HPDE6-E6E7 (cell line): ENCODE data around the gene CRYBA1.
A peak's percentile ranks its signal among the peaks of the same experiment; 100 is the strongest.

Experiments
- DNase-seq: peaks from one replicate; pipeline ENCODE4 v3.0.0; 2011; ENCODE audit warnings: missing footprints; ENCODE audit errors: extremely low spot score

The CRYBA1 gene

DNA sequence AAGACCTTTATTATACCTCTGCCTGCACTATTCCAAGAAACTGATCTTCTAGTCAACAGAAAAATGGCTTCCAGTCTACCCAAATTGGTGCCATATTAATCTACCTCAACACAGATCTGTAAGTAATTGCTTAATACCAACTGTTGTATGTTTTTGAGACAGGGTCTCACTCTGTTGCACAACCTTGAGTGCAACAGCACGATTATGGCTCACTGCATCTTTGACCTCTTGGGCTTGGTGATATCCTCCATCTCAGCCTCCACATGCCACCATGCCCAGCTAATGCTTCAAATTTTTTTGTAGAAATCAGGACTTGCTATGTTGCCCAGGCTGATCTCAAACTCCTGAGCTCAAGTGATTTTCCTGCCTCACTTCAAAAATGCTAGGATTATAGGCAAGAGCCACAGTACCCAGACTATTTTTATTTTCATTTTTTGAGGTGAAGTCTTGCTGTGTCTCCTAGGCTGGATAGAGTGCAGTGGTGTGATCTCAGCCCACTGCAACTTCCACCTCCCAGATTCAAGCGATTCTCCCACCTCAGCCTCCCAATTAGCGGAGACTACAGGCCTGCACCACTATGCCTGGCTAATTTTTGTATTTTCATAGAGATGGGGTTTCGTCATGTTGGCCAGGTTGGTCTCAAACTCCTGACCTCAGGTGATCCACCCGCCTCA is 32.9 kb downstream of the CRYBA1 start:
- DNase-seq = no peak

GRCh38 chr17:29283496-29283895 is 36.8 kb downstream of the CRYBA1 start:
- no peak for DNase-seq

DNA sequence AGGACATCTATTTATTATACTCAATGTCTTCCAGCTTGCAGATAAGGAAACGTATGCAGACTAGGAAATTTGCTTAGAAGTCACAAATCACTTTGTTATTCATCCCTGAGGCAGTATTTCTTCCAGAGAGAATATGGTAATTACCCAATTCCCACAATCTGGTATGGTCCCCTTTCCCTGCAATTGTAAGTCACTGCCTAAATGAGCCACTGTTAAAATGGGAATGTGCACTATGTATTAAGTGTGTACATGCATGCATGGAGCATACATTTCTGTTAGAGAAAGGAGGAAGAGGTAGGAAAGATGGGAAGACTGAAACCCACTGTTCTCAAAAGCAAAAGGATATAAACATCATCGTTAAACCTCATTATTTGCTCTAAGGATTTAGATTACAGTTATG is 37.3 kb downstream of the CRYBA1 start:
- no peak for DNase-seq

DNA sequence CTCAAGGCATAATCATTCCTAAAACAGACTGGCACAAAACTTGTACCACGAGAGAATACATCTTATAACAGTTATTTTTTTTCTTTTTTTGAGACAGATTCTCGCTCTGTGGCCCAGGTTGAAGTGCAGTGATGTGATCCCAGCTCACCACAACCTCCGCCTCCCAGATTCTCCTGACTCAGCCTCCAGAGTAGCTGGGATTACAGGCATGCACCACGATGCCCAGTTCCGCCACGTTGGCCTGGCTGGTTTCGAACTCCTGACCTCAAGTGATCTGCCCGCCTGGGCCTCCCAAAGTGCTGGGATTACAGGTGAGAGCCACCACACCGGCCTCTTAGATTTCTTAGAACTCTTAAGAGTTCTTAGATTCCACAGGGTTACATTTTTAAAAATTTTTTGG is 43.2 kb downstream of the CRYBA1 start:
- no peak for DNase-seq

- peak; percentile 8 for DNase-seq
Observed at GRCh38 chr17:29291163-29291752, 44.6 kb downstream of the CRYBA1 start.

- peak; percentile 12 for DNase-seq
Observed at GRCh38 chr17:29292071-29292991, 45.7 kb downstream of the CRYBA1 start.

DNA sequence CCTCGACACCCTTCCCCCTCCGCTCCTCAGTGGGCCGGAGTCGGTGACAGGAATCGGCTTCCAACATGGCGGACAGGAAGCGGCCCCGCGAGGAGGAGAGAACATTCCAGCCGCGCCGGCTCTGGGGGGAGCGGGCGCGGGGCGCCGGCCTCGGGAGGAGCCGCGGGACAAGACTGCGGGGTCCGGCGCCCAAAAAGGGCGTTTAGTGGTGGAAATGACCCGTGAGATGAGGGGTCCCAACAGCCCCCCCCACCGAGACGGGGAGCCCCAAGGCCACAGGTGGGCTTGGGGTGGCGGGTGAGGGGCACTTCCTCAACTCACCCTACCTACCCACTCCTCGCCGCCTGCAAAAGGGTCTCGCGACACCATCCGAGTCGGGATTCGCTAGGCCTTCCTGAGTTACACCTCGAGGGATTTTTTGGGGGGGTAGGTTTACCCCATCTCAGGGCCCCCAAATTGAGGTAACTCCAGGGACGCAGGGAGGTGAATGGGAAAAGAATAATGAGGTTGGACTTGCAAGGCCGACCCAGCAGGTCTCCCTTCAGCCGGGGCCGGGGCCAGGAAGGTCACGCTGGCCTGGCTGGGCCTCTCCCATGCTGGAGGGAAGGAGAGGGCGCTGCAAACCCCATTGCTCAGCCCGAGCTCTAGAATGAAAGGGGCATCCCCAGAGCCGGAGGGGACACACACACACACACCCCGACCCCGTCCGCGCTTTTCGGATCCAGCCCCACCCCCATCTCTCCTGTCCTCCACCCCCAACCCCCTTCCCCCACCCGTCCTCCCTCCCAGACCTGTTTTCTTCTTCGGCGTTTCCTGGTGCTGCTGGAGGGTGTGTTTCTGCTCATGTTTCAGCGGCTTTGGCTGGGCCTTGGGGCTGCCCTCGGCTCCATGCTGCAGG is 46.6 kb downstream of the CRYBA1 start:
- peak; percentile 48 for DNase-seq

DNA sequence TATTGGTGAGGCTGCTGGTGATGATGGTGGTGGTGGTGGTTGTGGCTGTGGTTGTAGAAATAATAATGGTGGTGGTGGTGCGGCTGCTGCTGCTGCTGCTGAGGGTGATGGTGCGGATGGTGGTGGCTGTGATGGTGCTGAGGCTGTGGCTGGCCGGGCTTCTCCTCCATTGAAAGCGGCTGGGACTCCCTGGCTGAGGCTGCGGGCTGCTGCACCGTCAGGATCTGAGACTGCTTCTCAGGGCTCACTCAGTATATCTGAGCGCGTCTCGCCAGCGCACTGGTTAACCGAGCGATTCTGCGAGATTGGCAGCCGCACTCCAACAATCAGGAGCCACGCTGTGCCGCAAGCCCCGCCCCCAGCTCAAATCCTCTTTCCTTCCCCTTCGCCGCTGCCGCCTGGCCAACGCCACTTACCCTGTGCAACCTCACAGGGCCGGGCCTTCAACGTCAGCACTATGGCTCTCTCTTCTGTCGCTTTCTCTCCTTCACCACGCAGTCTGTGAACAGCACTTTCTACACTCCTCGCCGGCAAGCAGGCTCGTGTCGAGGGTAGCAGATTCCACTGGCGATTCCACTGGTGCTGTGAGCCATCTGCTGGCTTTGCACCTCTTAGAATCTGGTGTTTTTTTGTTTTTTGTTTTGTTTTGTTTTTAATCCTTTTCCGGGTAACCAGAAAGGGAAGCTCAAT is 47.4 kb downstream of the CRYBA1 start, which contains the start of gene NUFIP2:
Gene NUFIP2, minus strand, starts transcription at position 259 of the 690 bp plus-strand sequence. Its CDS starts 89 bp downstream, at position 170.
- DNase-seq = peak; percentile 96

GRCh38 chr17:29294580-29294900 is 47.9 kb downstream of the CRYBA1 start:
- DNase-seq = no peak

GRCh38 chr17:29295420-29295819 is 48.8 kb downstream of the CRYBA1 start:
- DNase-seq = no peak

DNA sequence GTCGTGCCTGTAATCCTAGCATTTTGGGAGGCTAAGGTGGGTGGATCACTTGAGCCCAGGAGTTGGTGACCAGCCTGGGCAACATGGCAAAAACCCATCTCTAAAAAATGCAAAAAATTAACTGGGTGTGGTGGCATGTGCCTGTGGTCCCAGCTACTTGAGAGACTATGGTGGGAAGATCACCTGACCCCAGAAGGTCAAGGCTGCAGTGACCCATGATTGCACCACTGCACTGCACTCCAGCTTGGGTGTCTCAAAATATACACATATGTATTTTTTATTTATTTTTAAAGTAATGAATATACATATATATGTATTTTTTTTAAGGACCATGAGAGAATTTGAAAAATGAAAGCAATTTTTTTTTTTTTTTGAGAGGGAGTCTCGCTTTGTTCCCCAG is 52.4 kb downstream of the CRYBA1 start:
- no peak for DNase-seq

DNA sequence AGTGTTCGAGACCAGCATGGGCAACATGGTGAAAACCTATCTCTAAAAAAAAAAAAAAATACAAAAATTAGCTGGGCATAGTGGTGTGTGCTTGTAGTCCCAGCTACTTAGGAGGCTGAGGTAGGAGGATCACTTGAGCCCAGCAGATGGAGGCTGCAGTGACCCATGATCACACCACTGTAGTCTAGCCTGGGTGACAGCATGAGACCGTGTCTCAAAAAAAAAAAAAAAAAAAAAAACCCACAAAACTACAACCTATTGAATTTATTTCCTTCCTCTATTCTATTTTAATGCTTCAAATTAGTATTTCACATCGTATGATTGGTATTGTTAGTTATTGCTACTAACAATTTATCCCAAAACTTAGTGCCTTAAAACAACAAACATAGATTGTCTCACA is 56.7 kb downstream of the CRYBA1 start:
- no peak for DNase-seq
